Uterus (tissue), 4 donors: Measurements from ENCODE around the gene OGDHL. TPM values are rescaled to one million over a fixed set of nuclear protein-coding genes. Genes with fewer than 3 reads are reported as not detected.
"Not testable (repeated sequence)": the region's sequence is repeated elsewhere in the genome, so short reads cannot be mapped to it uniquely, and the experiment has no call there.

ENCODE experiments used
- DNase-seq, 2 donors: peaks; one replicate each; pipeline ENCODE4 v3.0.0-alpha.2; 2019 to 2020
- H3K27ac ChIP-seq, 2 donors: fragments of 200-600 bp; sonication (generic); 1 replicate in 1 of 2; 2 replicates in 1 of 2; pipeline ENCODE4 v1.5.1; 2016 to 2018
- H3K27me3 ChIP-seq, 2 donors: fragments of 200-600 bp; sonication (generic); one replicate each; pipeline ENCODE4 v1.5.1; 2018 to 2019; ENCODE audit warnings: control low read depth in 1 of 2
- H3K36me3 ChIP-seq, 2 donors: fragments of 200-600 bp; sonication (generic); one replicate each; pipeline ENCODE4 v1.5.1; 2019; ENCODE audit warnings: control low read depth in 1 of 2
- H3K4me1 ChIP-seq, 2 donors: fragments of 200-600 bp; sonication (generic); one replicate each; pipeline ENCODE4 v1.5.1; 2018 to 2019; ENCODE audit warnings: control low read depth in 1 of 2
- H3K4me3 ChIP-seq, 2 donors: fragments of 200-600 bp; sonication (generic); 1 replicate in 1 of 2; 2 replicates in 1 of 2; pipeline ENCODE4 v1.5.1; 2018 to 2019; ENCODE audit warnings: mild to moderate bottlenecking in 1 of 2
- H3K9me3 ChIP-seq, 2 donors: fragments of 200-600 bp; sonication (generic); one replicate each; pipeline ENCODE4 v1.5.1; 2019; ENCODE audit warnings: control low read depth in 1 of 2
- CTCF ChIP-seq, 4 experiments: fragments of 200-600 bp in 2 of 4; fragments of 450-650 bp in 2 of 4; sonication (generic) in 2 of 4; IDR thresholded peaks; one replicate each; pipeline ENCODE4 v1.5.1; 2016 to 2019; ENCODE audit warnings: antibody characterized with exemption in 4 of 4, mild to moderate bottlenecking in 2 of 4, moderate library complexity in 1 of 4
- POLR2A ChIP-seq, 2 donors: fragments of 450-650 bp; IDR thresholded peaks; one replicate each; pipeline ENCODE4 v1.6.1; 2016; ENCODE audit warnings: antibody characterized with exemption in 2 of 2, mild to moderate bottlenecking in 1 of 2, moderate library complexity in 1 of 2
- intact Hi-C: fragments of 100-400 bp; cut with DNase I; formaldehyde crosslinking; loops from one replicate; pipeline ENCODE4 v1.15.1; 2023; ENCODE audit warnings: low total_unique reads
- total RNA-seq, 4 donors: library from RNA; depleted of rRNA in 3 of 4; stranded (reverse); fragments of >200 nt in 3 of 4; gene quantifications; one replicate each; pipeline versions ENCODE4 v1.1.0 to v1.2.4, GENCODE V29; 2014 to 2023
- donor health status: DM: yes; HTN: yes; CAD: no.

The OGDHL gene
- total RNA-seq, 4 donors from 2014 or later = 0.15 to 5.9 TPM; not detected in 2

- H3K4me1 ChIP-seq = no peaks in the 10 kb centered on the region
- H3K36me3 ChIP-seq = no peaks in the 10 kb centered on the region
- no peaks in the 10 kb centered on the region for H3K27me3 ChIP-seq
- H3K27ac ChIP-seq = no peak overlapping the region
- H3K9me3 ChIP-seq = no peaks in the 10 kb centered on the region
- no peak overlapping the region for H3K4me3 ChIP-seq
- no peak for DNase-seq
- intact Hi-C loops = no loop called here
- TF ChIP-seq POLR2A (IDR thresholded peaks at IDR 0.05) (no peak), CTCF (IDR thresholded peaks at IDR 0.05) (no peak)
Measured at GRCh38 chr10:49735848-49736563, 26.1 kb downstream of the OGDHL start.

DNA sequence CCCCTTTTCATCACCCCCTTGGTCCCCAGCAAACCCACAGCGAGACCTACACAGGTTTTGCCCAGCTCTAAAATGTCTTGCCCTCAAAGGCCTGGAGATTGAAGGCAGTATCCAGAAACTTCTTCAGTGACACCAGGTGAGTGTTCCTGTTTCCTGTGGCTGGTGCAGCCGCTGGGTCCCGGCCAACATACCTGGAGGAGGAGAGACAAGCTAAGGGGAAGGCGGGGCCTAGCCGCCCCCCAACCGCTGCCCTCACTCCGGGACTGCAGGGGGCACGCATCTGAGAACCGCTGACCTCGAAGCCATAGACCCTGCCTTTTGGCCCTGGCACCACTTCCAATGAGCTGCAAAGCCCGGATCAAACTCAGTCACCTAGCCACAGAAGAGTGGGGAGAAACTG, 27.0 kb downstream of the OGDHL start:
- Histone ChIP-seq H3K4me1 (no peaks in the 10 kb centered on the region), H3K9me3 (no peaks in the 10 kb centered on the region), H3K27me3 (no peaks in the 10 kb centered on the region), H3K27ac (no peak overlapping the region), H3K36me3 (no peaks in the 10 kb centered on the region), H3K4me3 (no peak overlapping the region)
- TF ChIP-seq CTCF (IDR thresholded peaks at IDR 0.05) (no peak), POLR2A (IDR thresholded peaks at IDR 0.05) (no peak)
- intact Hi-C loops = no loop called here
- DNase-seq = no peak

DNA sequence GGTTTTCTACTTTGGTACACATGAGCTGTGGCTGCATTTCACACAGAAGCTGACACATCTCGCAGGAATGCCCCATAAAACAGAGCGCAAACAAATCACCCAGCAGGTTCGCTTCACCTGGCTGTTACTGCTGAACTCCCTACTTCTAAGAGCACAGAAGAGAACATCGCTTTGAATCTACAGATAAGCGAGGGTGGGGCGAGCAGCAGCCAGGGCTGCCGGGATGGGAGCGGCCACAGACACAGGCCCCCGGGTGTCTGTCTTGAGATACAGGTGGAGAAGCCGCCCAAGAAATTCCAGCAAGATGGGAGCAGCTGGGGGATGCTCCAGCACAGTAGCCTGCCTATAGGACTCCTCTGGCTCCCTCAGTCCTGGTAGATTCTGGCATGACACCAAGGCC, 27.4 kb downstream of the OGDHL start:
- TF ChIP-seq CTCF (IDR thresholded peaks at IDR 0.05) = no peak
- TF ChIP-seq POLR2A (IDR thresholded peaks at IDR 0.05) = no peak
- DNase-seq = no peak

DNA sequence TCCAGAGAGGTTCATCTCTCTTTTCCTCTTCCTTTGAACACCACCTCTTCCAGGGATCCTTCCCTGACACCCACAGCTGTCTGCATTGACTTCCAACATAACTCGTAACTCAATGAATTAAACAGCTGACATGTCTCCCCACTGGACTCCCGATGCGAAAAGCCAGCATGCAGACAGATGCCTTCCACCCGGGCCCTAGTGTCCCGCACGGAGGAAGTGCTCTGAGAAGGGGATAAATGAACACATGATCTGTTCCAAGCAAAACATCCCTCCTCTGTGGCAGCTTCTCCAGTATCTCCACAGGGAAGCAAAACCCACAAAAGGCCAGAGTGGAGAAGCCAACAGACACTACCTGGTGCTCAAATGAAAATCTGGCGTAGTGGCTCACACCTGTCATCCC, 28.3 kb downstream of the OGDHL start:
- no peaks in the 10 kb centered on the region for H3K36me3 ChIP-seq
- no peaks in the 10 kb centered on the region for H3K9me3 ChIP-seq
- H3K27ac ChIP-seq = no peak overlapping the region
- H3K4me1 ChIP-seq = no peaks in the 10 kb centered on the region
- TF ChIP-seq CTCF (IDR thresholded peaks at IDR 0.05) = no peak
- TF ChIP-seq POLR2A (IDR thresholded peaks at IDR 0.05) = no peak
- no peaks in the 10 kb centered on the region for H3K27me3 ChIP-seq
- intact Hi-C loops = no loop called here
- H3K4me3 ChIP-seq = no peak overlapping the region
- no peak for DNase-seq

More for the DNA sequence above, 27.4 kb downstream of the OGDHL start:
- Histone ChIP-seq H3K4me1 (no peaks in the 10 kb centered on the region), H3K9me3 (no peaks in the 10 kb centered on the region), H3K27ac (no peak overlapping the region), H3K4me3 (no peak overlapping the region), H3K27me3 (no peaks in the 10 kb centered on the region), H3K36me3 (no peaks in the 10 kb centered on the region)
- intact Hi-C loops = no loop called here

GRCh38 chr10:49726593-49726992, 35.5 kb downstream of the OGDHL start:
- H3K9me3 ChIP-seq = no peaks in the 10 kb centered on the region
- no peak overlapping the region for H3K27ac ChIP-seq
- intact Hi-C loops = loop anchor here (2.0 kb wide), 1 partner anchor 14 kb away; no protein-coding TSS in a partner anchor
- DNase-seq = no peak
- no peaks in the 10 kb centered on the region for H3K4me1 ChIP-seq
- no peaks in the 10 kb centered on the region for H3K27me3 ChIP-seq
- no peak overlapping the region for H3K4me3 ChIP-seq
- no peak for TF ChIP-seq CTCF (IDR thresholded peaks at IDR 0.05)
- no peak for TF ChIP-seq POLR2A (IDR thresholded peaks at IDR 0.05)
- H3K36me3 ChIP-seq = no peaks in the 10 kb centered on the region

DNA sequence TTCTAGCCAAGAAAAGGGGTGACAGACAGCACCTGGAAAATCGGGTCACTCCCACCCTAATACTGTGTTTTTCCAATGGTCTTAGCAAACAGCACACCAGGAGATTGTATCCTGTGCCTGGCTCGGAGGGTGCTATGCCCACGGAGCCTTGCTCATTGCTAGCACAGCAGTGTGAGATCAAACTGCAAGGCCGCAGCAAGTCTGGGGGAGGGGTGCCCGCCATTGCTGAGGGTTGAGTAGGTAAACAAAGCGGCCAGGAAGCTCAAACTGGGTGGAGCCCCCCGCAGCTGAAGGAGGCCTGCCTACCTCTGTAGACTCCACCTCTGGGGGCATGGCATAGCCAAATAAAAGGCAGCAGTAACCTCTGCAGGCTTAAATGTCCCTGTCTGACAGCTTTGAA, 47.0 kb downstream of the OGDHL start:
- DNase-seq, H3K4me3 ChIP-seq, H3K27me3 ChIP-seq, H3K9me3 ChIP-seq, H3K4me1 ChIP-seq, H3K36me3 ChIP-seq, H3K27ac ChIP-seq, intact Hi-C loops: not testable (repeated sequence)
